Spleen (tissue), 11 donors: Measurements from ENCODE around the gene RHOF. TPM values are rescaled to one million over a fixed set of nuclear protein-coding genes. Genes with fewer than 3 reads are reported as not detected.

Experiments
- DNase-seq: peaks from one replicate; pipeline ENCODE4 v3.0.0-alpha.2; 2020
- H3K27ac ChIP-seq, 8 donors: fragments of 200-600 bp; sonication (generic) in 7 of 8; 1 replicate in 4 of 8; 2 replicates in 4 of 8; pipeline versions ENCODE4 v1.5.0 to v1.8.0; 2016 to 2021; ENCODE audit warnings: inconsistent platforms in 4 of 8, mild to moderate bottlenecking in 4 of 8, moderate library complexity in 1 of 8
- H3K27me3 ChIP-seq, 7 donors: fragments of 200-600 bp; sonication (generic) in 6 of 7; replicated peaks in 1 of 7; 1 replicate in 4 of 7; 2 replicates in 3 of 7; pipeline versions ENCODE4 v1.5.0 to v1.8.0; 2016 to 2021; ENCODE audit warnings: inconsistent platforms in 3 of 7, mild to moderate bottlenecking in 1 of 7
- H3K36me3 ChIP-seq, 6 donors: fragments of 200-600 bp; sonication (generic) in 5 of 6; 1 replicate in 4 of 6; 2 replicates in 2 of 6; pipeline versions ENCODE4 v1.5.0 to v1.8.0; 2016 to 2021; ENCODE audit warnings: inconsistent platforms in 2 of 6
- H3K4me1 ChIP-seq, 6 donors: fragments of 200-600 bp; sonication (generic) in 5 of 6; 1 replicate in 3 of 6; 2 replicates in 3 of 6; pipeline versions ENCODE4 v1.5.0 to v1.8.0; 2016 to 2021; ENCODE audit warnings: inconsistent platforms in 3 of 6
- H3K4me3 ChIP-seq, 8 donors: fragments of 200-600 bp; sonication (generic) in 7 of 8; 1 replicate in 4 of 8; 2 replicates in 4 of 8; pipeline versions ENCODE4 v1.5.0 to v1.8.0; 2016 to 2021; ENCODE audit warnings: inconsistent platforms in 4 of 8, mild to moderate bottlenecking in 4 of 8, moderate library complexity in 2 of 8
- H3K9me3 ChIP-seq, 8 donors: fragments of 200-600 bp; sonication (generic) in 7 of 8; 1 replicate in 4 of 8; 2 replicates in 4 of 8; pipeline versions ENCODE4 v1.5.0 to v1.8.0; 2016 to 2021; ENCODE audit warnings: inconsistent platforms in 4 of 8
- POLR2A ChIP-seq, 3 donors: fragments of 450-650 bp; IDR thresholded peaks; one replicate each; pipeline ENCODE4 v1.5.1; 2017; ENCODE audit warnings: antibody characterized with exemption in 3 of 3, mild to moderate bottlenecking in 1 of 3
- POLR2AphosphoS5 ChIP-seq, 3 donors: sonication (generic); formaldehyde crosslinking; IDR thresholded peaks; one replicate each; pipeline ENCODE4 v1.5.1; 2017; ENCODE audit warnings: antibody characterized with exemption in 3 of 3
- WGBS, 5 donors: extraction: QIAGEN DNeasy Blood & Tissue Kit in 3 of 5; methylation state at CpG; one replicate each; pipeline versions ENCODE4 v1.1.5 to v1.1.7; 2013 to 2018; 5-methylcytosine and 5-hydroxymethylcytosine counted together
- intact Hi-C: fragments of 100-400 bp; cut with DNase I; formaldehyde crosslinking; loops from one replicate; pipeline ENCODE4 v1.15.0; 2023; ENCODE audit warnings: low total_unique reads
- polyA plus RNA-seq, 3 donors: library from polyadenylated mRNA; stranded (reverse); fragments of 200-250 nt; gene quantifications; one replicate each; pipeline ENCODE4 v1.2.1, GENCODE V29; 2013
- total RNA-seq, 7 donors: library from RNA; depleted of rRNA in 3 of 7; stranded (reverse); fragments of >200 nt in 3 of 7; fragmentation: NEBNext Ultra II Directional in 4 of 7; extraction: Animal tissue kit (Norgen Biotek cat#: 25700) in 4 of 7; gene quantifications; one replicate each; pipeline versions ENCODE4 v1.1.0 to v1.2.1, GENCODE V29; 2016 to 2021
- TF ChIP-seq, protein P1 (sequence below), 11 experiments: fragments of 200-600 bp in 7 of 11; fragments of 450-650 bp in 4 of 11; sonication (generic) in 4 of 11; IDR thresholded peaks in 8 of 11; conservative IDR thresholded peaks in 3 of 11; 1 replicate in 7 of 11; 2 replicates in 4 of 11; pipeline versions ENCODE4 v1.4.0 to v1.8.0; 2016 to 2021; ENCODE audit warnings: antibody characterized with exemption in 11 of 11, inconsistent platforms in 4 of 11, mild to moderate bottlenecking in 1 of 11
- donor health status: healthy with polysubstance abuse.
- donor health status: DM: no; HTN: no; CAD: no; lungs with moderate emphysema.
- donor health status: DM: no; HTN: no; CAD: no.
- donor health status: Bipolar disorder and iron deficiency.
- donor health status: healthy.
- donor health status: DM: no; HTN: no; CAD: no.
- donor health status: DM: yes; HTN: yes; CAD: no.

The RHOF gene
- total and polyA plus RNA-seq, 10 donors, result 18.4 to 71.7 (median 52.6) TPM

- Histone ChIP-seq H3K9me3 (no peaks in the 10 kb centered on the region), H3K27ac (no peak overlapping the region), H3K4me1 (peaks cover 0 to 11% (median 0%) of the 10 kb centered on the region in 6 donors), H3K4me3 (no peak overlapping the region), H3K36me3 (no peaks in the 10 kb centered on the region), H3K27me3 (no peaks in the 10 kb centered on the region)
- DNase-seq, result no peak
- TF ChIP-seq POLR2AphosphoS5 (IDR thresholded peaks at IDR 0.05), result no peak
- TF ChIP-seq POLR2A (IDR thresholded peaks at IDR 0.05), result no peak
- TF ChIP-seq, protein P1, sequence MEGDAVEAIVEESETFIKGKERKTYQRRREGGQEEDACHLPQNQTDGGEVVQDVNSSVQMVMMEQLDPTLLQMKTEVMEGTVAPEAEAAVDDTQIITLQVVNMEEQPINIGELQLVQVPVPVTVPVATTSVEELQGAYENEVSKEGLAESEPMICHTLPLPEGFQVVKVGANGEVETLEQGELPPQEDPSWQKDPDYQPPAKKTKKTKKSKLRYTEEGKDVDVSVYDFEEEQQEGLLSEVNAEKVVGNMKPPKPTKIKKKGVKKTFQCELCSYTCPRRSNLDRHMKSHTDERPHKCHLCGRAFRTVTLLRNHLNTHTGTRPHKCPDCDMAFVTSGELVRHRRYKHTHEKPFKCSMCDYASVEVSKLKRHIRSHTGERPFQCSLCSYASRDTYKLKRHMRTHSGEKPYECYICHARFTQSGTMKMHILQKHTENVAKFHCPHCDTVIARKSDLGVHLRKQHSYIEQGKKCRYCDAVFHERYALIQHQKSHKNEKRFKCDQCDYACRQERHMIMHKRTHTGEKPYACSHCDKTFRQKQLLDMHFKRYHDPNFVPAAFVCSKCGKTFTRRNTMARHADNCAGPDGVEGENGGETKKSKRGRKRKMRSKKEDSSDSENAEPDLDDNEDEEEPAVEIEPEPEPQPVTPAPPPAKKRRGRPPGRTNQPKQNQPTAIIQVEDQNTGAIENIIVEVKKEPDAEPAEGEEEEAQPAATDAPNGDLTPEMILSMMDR (IDR thresholded peaks at IDR 0.05 in 8 of 11, conservative IDR thresholded peaks at IDR 0.05 in 3 of 11), result no peak
- intact Hi-C loops, result no loop called here
- 94 to 98% (median 96%) methylated on average over 7 of the region's 7 CpGs for WGBS, 5 donors
These were observed 62.0 kb downstream of the RHOF start for GRCh38 chr12:121731473-121731872.

DNA sequence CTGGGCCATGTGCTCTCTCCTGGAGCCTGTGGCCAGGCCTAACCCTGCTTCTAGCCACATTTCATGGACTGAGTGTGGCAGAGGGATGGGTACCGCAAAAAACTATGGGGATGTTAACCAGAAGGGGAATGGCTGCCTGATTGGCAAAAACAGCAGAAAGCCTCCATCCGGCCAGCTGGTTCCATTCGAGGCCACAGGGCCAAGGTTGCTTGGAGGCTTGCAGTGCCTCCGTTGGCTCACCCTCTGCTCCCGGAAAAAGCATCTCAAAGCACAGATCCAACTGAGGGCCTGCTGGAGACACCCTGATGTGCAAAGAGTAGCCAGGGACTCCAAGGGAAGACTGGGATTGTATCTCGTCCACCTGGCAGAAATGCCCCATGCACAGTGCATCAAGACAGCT is 64.5 kb downstream of the RHOF start:
- H3K4me1 ChIP-seq, result peaks cover 0 to 11% (median 0%) of the 10 kb centered on the region in 6 donors
- peak overlapping the region in 1 of 8 donors; percentile 28 for H3K27ac ChIP-seq
- H3K27me3 ChIP-seq, result no peaks in the 10 kb centered on the region
- DNase-seq, result no peak
- peaks cover 0 to 8% (median 0%) of the 10 kb centered on the region in 6 donors for H3K36me3 ChIP-seq
- WGBS, 5 donors, result 74 to 83% (median 80%) methylated on average over 5 to 6 of the region's 6 CpGs
- no peak overlapping the region for H3K4me3 ChIP-seq
- H3K9me3 ChIP-seq, result no peaks in the 10 kb centered on the region
- intact Hi-C loops, result no loop called here
- TF ChIP-seq POLR2AphosphoS5 (IDR thresholded peaks at IDR 0.05), result peak in 2 of 3 donors; percentile 40 to 51
- TF ChIP-seq, protein P1 (IDR thresholded peaks at IDR 0.05 in 8 of 11, conservative IDR thresholded peaks at IDR 0.05 in 3 of 11), result no peak

Other genes with a start within 250 kb of the RHOF start
- gene KDM2B, start 212.7 kb downstream of the RHOF start, total RNA-seq, result 10 to 100 TPM; 32.3 to 56.2 (median 46.5) TPM
- 10 to 100 TPM; 20.8 to 25.5 (median 24.5) TPM for gene KDM2B, start 212.7 kb downstream of the RHOF start, polyA plus RNA-seq
- 10 to 100 TPM; 27.7 to 47.5 (median 36.6) TPM for gene ORAI1, start 167.2 kb downstream of the RHOF start, total RNA-seq
- 10 to 100 TPM; 12.9 to 32.0 (median 23.9) TPM for gene ORAI1, start 167.2 kb downstream of the RHOF start, polyA plus RNA-seq
- 1 to 10 TPM in 4 of 7 donors, under 1 TPM in 2, not detected in 1; 0.17 to 2.5 (median 1.5) TPM for gene MORN3, start 124.0 kb downstream of the RHOF start, total RNA-seq
- gene MORN3, start 124.0 kb downstream of the RHOF start, polyA plus RNA-seq, result 1 to 10 TPM in 1 of 3 donors, under 1 TPM in 2; 0.35 to 1.1 (median 0.51) TPM
- gene TMEM120B, start 80.9 kb downstream of the RHOF start, total RNA-seq, result 1 to 10 TPM; 3.5 to 8.9 (median 6.4) TPM
- gene TMEM120B, start 80.9 kb downstream of the RHOF start, polyA plus RNA-seq, result 1 to 10 TPM; 2.9 to 5.0 (median 3.7) TPM
- gene SETD1B, start 10.3 kb upstream of the RHOF start, total RNA-seq, result 10 to 100 TPM; 19.9 to 37.7 (median 31.8) TPM
- gene SETD1B, start 10.3 kb upstream of the RHOF start, polyA plus RNA-seq, result 10 to 100 TPM in 1 of 3 donors, 1 to 10 TPM in 2; 3.3 to 11.9 (median 5.3) TPM
- 1 to 10 TPM in 4 of 7 donors, under 1 TPM in 2, not detected in 1; 0.57 to 2.8 (median 1.7) TPM for gene HPD, start 65.2 kb upstream of the RHOF start, total RNA-seq
- gene HPD, start 65.2 kb upstream of the RHOF start, polyA plus RNA-seq, result 1 to 10 TPM in 1 of 3 donors, under 1 TPM in 2; 0.78 to 1.5 (median 0.86) TPM
- 10 to 100 TPM; 32.4 to 56.7 (median 43.6) TPM for gene PSMD9, start 95.1 kb upstream of the RHOF start, total RNA-seq
- gene PSMD9, start 95.1 kb upstream of the RHOF start, polyA plus RNA-seq, result 10 to 100 TPM; 29.6 to 62.6 (median 49.6) TPM
- 10 to 100 TPM in 1 of 7 donors, 1 to 10 TPM in 6; 3.0 to 10.5 (median 6.1) TPM for gene CFAP251, start 124.9 kb upstream of the RHOF start, total RNA-seq
- 1 to 10 TPM; 1.3 to 2.7 (median 1.7) TPM for gene CFAP251, start 124.9 kb upstream of the RHOF start, polyA plus RNA-seq
- 10 to 100 TPM in 1 of 7 donors, 1 to 10 TPM in 6; 4.2 to 10.1 (median 8.1) TPM for gene BCL7A, start 228.2 kb upstream of the RHOF start, total RNA-seq
- 1 to 10 TPM; 2.5 to 4.8 (median 3.8) TPM for gene BCL7A, start 228.2 kb upstream of the RHOF start, polyA plus RNA-seq